Amniotic stem cell (primary cell): ENCODE results near the gene KBTBD12.
"Not testable (repeated sequence)": the region's sequence is repeated elsewhere in the genome, so short reads cannot be mapped to it uniquely, and the experiment has no call there.

Experiments used
- DNase-seq: peaks from one replicate; lab custom pipeline; 2025; lab: John Stamatoyannopoulos, UW

The KBTBD12 gene, protein sequence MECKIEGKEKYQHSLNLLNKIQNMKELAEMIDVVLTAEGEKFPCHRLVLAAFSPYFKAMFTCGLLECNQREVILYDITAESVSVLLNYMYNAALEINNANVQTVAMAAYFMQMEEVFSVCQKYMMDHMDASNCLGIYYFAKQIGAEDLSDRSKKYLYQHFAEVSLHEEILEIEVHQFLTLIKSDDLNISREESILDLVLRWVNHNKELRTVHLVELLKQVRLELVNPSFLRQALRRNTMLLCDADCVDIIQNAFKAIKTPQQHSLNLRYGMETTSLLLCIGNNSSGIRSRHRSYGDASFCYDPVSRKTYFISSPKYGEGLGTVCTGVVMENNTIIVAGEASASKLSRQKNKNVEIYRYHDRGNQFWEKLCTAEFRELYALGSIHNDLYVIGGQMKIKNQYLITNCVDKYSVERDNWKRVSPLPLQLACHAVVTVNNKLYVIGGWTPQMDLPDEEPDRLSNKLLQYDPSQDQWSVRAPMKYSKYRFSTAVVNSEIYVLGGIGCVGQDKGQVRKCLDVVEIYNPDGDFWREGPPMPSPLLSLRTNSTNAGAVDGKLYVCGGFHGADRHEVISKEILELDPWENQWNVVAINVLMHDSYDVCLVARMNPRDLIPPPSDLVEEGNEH

DNA sequence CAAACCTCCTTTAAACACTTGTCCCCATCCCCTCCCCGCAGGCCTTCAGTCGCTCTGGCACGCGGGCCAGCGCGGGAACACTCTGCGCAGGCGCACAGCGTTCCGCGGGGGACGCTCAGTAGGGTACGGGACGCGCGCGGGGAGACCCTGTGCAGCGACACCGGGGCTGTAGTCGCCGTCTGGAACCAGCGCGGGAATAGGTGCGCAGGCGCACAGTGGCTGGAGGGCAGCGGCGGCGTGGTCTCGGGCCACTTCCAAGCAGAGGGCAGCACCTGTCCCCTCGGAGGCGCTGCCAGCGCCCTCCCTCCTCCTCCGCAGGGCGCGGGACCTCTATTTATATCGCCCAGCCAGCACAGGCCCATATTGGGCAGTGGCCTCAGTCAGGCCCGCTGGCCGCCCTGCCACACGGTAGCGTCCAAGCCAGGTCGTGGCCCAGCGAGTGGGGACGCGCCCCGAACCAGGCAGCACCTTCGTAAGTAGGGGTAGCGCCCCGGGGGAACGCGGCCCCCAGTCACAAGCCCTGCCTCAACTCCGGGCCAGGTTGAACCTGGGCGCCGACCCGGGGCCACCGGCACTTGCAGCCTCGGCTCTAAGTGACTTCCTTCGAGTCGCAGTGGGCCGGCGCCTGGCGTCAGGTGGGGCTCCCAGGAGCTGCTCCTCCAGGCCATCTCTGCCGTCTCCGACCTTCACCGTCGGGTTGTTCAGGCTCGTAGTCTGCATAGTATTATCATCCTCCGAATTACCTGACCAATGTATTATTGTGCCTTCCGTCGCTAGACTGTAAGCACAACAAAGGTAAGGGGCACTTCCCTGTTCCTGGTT, at the start of gene KBTBD12:
Gene KBTBD12, plus strand, starts transcription at position 118 of the 822 bp plus-strand sequence. CDS start 7,830 bp downstream, outside the sequence.
- no peak for DNase-seq

DNA sequence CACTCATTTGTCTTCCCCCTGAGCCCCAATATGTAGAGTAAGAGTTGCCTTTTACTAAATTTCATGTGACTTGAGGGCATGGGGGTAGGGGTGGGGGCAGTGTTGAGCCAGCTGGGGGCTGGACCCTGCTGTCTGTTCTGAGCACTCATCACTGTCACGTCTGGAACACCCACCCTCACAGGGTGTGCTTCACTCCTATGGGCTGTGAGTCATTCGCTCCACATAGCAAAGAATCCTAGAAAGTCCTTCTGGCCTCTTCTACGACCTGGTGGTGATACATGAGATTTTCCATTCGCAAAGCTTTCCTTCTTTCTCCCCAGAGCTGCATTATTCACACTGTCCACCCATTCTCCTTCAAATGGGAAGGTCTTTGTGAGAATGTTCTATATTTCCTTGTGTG, 49.1 kb upstream of the KBTBD12 start:
- no peak for DNase-seq

DNA sequence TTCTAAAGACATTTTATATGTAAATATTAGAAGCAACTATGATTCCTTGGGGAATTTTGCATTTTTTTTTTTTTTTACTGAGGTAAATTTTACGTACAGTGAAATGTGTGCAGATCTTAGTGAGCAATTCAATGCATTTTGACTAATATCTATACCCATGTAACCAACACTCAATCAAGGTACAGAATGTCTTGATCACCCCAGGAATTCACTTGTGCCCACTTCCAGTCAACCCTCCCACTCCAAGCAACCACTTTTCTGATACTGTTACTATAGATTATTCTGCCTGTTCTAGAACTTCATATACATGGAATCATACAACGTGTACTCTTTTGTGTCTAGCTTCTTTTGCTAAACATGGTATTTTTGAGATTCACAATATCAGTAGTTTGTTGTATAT, 47.6 kb upstream of the KBTBD12 start:
- no peak for DNase-seq

DNA sequence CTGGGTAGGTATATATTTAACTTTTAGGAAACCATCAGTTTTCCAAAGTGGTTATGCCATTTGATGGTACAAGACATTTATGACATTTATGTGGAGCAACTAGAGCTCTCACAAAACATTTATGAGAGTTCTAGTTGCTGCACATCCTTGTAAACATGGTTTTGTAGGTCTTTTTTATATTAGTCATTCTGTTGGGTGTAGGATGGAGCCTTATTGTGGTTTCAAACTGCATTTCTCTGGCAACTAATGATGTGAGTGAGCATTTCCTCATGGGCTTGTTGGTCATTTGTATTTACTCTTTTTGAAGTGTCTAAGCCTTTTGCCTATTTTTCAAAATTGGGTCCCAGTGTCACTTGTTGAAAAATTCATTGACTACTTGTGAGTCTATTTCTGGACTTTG, 47.0 kb upstream of the KBTBD12 start:
- DNase-seq, result no peak

DNA sequence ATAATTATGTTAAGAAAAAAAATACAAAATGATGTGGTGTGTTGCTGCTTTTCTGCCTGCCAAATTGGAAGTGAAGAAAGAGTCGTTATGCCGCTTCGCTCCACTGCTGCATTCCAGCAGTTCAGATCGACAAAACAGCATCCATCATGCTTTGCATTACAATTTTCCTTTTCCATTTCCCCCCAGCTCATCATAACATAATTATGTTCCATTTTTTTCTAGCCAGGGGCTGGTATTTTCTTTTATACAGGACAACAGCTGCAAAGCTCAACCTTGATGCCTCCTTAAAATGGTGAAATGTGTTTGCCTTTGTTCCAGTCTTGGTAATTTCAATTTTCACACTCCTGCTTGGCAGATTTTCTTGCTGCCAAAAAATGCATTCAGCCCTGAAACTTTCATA, 44.9 kb upstream of the KBTBD12 start:
- DNase-seq, result no peak

DNA sequence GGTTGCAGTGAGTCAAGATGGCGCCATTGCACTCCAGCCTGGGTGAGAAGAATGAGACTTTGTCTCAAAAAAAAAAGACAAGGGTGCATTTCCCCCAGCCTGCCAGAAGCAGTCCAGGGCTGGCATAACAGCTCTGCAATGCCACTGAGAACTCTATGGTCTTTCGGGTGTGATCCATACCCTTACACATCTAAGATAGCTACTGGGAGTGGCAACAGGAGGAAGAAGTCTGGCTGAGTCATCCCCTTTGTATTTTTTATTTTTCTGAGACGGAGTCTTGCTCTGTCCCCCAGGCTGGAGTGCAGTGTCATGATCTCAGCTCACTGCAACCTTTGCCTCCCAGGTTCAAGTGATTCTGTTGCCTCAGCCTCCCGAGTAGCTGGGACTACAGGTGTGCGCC, 40.9 kb upstream of the KBTBD12 start:
- not testable (repeated sequence) for DNase-seq

DNA sequence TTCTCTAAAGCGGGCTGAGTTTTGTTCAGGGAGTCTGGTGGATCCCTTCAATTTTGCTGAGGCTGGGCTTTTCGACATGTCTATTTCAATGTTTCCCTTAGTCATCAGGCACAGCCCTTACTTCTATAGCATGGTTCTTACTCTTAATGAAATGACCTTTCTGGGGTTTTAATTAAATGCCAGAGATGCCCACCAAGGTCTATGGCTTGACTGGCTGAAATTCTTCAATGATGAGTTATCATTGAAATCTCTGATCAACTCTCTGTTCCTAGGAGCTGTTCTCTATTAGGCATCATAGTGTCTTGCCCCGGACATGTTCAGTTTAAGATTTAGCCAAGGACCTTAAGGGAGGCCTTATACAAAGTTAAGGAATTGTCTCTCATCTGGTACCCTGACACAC, 33.4 kb upstream of the KBTBD12 start:
- no peak for DNase-seq

DNA sequence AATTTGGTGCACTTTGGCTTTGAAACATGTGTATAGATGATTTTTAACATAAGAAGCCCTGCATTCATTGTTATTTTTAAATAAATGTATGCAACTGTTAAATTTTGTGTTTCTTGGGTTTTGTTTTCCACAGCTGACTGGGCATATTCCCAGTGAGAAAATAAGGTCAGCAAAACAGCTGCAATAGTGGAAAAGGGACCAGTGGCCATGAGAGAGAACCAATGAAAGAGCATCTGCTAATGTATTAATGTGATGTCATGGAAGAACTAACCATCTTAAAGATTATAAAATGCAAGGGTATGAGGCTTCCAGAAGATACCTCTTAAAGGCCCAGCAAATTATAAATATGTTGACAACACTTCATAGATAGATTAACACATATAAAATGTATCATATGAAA, 31.0 kb upstream of the KBTBD12 start:
- no peak for DNase-seq

DNA sequence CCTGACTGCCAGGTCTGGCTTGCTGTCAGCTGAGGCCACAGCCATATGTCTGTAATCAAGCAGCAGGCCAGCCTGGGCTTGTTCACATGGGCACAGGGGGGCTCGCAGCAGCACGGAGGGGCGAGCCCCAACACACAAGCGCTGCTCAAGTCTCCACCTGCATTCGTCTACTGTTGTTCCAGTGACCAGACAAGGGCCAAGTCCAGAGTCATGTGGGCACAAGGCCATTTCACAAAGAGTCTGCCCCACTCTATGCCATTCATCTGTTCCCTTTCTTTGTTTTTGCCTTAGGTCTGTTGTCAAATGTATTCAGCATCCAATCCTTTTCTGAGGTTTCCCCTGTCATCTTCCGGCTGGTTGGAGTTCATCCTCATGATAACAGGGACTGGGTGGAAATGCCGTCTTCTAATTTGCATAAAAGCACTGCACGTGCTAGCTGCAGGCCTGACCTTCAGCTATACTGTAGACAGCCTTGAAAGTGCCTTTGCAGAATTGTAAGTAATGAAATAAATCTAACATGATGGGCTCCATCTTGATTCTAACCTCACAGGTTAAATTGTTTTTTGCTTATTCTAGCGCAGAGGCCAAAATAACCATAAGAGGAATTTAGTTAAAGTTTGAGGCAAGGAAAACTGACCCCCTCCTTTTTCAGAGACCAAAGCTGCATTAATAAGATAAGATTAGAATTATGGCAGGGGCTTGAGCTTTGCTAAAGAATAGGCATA, 28.6 kb upstream of the KBTBD12 start:
- no peak for DNase-seq

DNA sequence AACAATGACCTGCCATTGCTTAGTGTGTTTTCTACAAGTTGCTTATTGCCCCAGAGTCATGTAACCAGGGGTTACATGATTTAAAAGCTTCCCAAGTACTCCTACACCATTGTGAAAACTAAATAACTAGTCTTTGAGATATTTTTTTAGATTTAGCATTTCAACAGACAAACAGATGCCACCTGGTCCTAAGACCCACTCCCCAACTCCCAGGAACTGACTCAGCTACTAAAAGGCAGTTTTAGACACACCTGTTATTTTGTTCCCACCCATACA, 28.1 kb upstream of the KBTBD12 start:
- no peak for DNase-seq

DNA sequence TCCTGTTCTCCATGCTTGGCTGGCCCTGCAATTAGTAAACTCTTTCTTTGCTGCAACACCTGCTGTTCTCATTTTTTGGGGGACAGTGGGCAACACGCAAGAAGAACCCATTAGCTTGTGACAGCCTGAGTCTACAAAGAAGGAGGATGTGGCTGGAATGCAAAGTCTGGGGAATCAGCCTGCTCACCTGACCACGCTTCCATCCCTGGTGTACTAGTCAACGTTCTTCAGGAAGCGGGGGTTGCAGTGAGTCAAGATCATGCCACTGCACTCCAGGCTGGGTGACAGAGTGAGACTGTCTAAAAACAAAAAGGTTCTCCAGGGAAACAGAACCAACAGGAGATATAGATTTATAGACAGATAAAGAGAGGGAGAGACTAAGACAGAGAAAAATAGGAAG, 27.7 kb upstream of the KBTBD12 start:
- DNase-seq, result no peak

DNA sequence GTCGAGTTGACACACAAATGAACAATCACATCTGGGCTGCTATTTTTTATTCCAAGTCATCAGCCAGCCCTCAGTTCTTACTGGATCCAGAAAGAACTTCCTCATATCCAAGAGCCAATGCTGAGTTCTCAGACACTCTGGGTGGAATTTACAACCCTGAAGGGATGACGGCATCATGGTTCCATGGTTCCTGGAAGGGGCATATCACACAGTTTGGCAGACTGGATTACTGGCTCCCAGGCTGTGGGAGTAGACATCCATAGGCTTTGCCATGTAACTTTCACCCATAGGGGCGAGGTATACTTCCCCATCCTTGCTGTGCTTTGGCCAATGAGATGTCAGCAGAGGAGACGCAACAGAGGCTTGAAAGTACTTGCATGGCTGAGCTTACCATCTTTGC, 26.9 kb upstream of the KBTBD12 start:
- no peak for DNase-seq

DNA sequence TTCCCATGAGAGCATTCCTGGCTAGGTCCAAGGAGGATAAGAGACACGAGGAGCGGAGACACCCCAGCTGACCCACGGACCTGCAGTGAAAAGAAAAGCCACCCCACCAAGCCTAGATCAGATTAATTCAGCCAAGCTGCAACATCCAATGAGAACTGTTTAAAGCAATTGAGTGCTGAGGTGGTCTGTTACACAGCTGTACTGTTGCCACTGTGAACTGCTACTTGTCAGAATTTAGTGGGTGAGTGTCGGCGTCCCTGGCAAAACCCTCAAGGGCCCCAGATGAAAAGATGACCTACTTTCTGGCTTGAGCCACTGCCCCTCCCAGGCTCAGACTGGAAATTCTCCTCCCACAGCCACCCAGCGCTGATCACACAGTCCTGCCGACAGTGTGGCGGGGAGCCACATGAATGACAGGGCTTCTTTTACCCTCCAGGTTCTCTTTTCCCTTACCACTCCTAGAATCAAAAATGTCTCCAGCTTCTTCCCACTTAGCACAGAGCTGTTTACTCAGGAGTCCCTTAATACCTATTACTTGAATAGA, 26.4 kb upstream of the KBTBD12 start:
- no peak for DNase-seq

DNA sequence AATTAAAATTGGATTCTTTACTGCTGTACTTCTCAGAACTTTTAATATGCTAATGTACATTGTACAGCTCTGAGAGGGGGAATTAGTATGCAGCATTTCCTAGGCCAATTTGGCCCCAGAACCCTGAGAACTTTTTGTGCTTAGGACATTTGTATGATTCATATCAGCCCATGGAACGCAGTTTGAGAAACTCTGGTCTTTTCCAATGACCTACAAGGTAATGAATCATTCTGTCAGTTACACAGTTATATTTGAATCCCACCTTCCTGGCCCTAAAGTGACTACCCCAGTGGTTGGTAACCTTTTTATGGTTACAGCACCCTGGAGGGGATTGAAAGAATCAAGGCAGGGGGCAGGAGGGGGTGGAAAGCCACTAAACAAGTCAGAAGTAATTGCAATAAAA, 25.6 kb upstream of the KBTBD12 start:
- DNase-seq, result no peak

DNA sequence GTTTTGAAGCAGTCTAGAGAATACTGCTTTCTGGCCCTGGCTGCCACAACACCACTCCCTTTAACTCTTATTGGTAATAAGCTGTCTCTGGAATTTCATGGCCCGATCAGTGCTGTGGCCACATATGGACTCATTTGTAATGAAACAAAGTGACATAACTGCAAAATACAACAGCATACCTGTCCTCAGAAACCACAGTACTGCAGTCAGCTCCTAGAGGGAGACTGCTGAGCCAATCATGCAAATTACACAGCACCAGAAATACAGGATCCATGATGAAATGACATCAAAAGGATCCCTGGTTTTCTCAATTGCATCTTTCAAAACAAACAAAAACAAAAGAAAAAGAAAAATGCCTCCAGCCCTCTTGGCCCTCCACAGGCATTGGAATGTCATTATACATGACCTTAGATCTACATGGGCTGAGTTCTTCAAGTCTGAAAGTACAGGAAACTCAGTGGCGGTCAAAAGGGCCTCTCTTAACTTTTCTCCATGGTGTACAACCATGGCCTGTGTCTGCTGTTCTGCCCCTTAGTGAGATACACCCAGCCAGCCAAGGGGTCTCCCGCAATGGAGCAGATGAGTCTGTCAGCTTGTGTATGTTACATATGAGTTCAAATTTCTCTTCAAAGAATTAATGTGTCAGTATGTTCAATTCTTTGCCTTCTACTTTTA, 24.9 kb upstream of the KBTBD12 start:
- DNase-seq, result no peak

DNA sequence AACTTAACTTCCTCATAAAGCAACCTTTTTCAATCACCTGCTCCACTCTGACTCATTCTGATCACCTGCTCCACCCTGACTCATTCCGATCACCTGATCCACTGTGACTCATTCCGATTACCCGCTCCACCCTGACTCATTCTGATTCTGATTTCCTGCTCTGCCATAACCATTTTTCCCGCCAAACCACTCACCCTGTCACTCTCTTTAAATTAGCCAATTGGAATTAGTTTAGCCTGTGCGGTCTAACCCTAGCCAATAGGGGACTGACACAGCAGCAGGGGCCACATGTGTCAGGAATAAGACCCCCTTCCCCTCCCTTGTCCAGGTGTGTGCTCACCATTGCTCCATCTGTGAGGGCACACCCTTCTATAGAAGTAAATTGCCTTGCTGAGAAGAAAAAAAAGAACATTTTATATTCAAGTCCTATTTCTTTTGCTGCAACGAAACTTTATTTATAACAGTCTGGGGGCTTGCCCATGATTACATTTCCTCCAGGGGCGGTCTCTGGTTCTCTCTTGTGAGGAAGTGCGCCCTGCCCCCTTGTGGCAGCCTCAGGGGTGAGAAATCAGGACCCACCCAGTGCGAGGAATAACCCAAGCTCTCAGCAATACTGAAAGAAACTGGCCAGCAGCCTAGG, 24.3 kb upstream of the KBTBD12 start:
- DNase-seq, result not testable (repeated sequence)

DNA sequence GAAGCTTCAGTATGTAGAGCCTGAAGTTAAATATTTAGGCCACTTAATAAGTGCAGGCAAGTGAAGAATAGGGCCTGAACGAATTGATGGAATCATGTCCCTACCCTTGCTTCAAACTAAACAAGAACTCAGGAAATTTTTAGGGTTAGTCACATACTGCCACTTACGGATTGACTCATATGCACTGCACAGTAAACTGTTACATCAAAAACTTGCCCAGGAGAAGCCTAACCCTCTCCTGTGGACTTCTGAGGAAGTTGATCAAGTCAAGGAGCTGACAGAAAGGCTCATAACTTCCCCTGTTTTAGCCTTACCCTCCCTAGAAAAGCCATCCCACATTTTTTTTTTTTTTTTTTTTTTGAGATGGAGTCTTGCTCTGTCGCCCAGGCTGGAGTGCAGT, 20.6 kb upstream of the KBTBD12 start:
- no peak for DNase-seq

DNA sequence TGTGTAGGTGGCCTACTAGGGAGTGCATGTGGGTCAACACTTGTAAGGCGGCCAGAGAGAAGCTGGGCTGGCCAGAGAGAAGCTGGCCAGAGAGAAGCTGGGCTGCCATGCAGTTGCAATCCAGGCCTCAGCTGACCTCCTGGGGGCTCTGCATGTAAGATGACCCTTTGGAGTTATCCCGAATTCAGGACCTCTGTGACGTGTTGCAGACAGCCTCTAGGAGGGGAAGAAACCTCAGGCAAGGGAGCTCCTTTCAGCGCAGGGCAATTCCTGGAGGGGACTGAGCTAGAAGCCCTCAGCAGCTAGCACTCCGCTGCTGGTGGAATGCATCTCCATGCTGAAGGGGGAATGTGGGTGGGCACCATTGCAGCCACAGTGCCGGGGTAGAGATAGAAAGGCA, 15.8 kb upstream of the KBTBD12 start:
- no peak for DNase-seq

DNA sequence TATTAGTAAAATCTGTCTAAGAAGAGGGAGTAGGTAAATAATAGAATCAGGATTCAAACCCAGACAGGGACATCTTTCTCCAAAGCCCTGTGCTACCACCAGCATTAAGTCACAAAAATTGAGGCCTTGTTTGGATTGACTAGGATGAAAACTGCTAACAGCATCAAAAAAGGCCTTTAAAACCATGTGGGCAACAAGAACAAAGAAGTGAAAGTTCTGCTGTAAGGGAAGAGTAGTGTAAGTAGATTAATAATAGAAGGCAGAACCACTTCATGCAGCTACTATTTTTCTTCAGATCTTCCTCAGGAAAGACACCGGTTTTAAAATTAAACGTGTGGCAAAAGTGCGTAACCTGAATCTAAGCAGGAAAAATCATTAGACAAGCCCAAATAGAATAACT, 15.3 kb upstream of the KBTBD12 start:
- no peak for DNase-seq

DNA sequence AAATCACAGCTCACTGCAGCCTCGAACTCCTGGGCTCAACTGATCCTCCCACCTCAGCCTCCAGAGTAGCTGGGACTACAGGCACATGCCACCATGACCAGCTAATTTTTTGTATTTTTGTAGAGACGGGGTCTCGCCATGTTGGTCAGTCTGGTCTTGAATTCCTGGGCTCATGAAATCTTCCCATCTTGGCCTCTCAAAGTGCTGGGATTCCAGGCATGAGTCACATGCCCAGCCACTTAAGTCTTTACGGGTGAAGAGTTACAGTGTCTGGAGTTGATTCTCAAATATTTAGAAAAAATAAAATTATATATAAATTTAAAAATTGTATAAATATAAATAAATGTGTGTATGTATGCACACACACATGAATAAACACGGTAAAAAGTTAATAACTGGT, 14.5 kb upstream of the KBTBD12 start:
- DNase-seq, result no peak

DNA sequence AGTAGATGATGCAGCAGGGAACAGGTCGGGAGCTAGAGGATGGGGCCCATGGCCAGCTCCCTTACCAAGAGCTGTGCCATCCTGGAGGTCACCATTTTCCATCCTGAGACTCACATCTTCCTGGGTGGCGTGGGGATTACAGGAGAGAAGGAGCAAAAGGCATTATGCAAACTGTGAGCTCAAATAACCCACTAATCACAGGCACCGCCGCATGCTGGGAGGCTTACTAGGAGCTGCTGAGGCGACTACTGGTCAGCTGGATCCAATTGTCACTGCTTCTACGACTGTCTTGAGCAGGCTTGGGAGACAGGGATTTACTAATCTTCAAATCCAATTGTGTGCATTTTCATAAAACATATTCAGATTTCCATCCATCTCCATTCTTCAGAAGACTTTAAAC, 12.5 kb upstream of the KBTBD12 start:
- no peak for DNase-seq
